Measurements from ENCODE around the gene TMEM44.

Gene TMEM44

DNA sequence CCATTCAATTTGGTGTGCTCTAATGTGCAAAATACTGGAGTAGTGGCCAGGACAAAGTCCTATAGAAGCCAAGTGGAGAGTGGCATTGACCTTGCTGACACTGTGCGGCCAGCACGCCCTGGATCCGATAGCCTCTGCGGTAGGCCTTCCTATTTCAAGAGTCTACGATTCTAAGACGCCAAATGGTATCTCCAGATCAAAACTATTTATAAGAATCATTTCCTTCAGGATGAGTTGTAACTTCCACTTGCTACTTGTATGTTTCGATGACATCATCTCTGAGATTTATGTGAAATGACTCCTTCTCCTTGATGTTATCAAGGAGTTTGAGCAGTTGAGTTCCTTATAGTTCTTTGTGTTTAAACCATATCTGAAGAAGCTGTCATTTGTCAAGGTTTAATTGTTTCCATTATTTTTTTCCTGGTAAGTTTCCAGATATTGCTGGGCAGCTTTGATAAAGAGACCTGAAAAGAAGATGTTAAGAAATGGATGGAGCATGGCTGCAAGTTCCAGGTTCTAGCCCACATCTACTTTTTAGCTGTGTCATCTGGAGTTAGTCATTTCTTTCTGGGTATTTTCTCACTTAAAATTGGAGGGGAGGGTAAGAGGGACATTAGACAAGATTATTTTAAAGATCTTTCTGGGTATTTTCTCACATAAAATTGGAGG is 71.8 kb downstream of the TMEM44 start:
- Histone ChIP-seq H3K9me3 (ENCODE audit: insufficient read depth, low read length) (no peaks in the 10 kb centered on the region), H4K20me1 (ENCODE audit: insufficient read depth, low read length) (no peaks in the 10 kb centered on the region), H3K4me3 (ENCODE audit: low read length) (no peak overlapping the region), H2AFZ (ENCODE audit: low read depth, low read length) (no peak overlapping the region), H3K4me1 (ENCODE audit: low read length) (0 out of 2 replicates have a peak, but pooled peaks cover 3% of the 10 kb centered on the region), H3K79me2 (ENCODE audit: low read length) (no peaks in the 10 kb centered on the region), H3K27me3 (ENCODE audit: low read depth, low read length) (peaks cover 27% of the 10 kb centered on the region), H3K4me2 (ENCODE audit: low read length) (no peak overlapping the region), H3K27ac (ENCODE audit: low read length) (no peak overlapping the region), H3K9ac (ENCODE audit: low read length) (no peak overlapping the region), H3K36me3 (replicated peaks; ENCODE audit: low read depth, low read length) (no peaks in the 10 kb centered on the region)
- TF ChIP-seq CTCF (IDR thresholded peaks at IDR 0.05; ENCODE audit: low read depth, low read length) = no peak
- no peak for TF ChIP-seq EZH2phosphoT487 (IDR thresholded peaks at IDR 0.05; ENCODE audit: low read depth)

- Histone ChIP-seq H3K27ac (ENCODE audit: low read length) (no peak overlapping the region), H3K4me2 (ENCODE audit: low read length) (no peak overlapping the region), H4K20me1 (ENCODE audit: insufficient read depth, low read length) (no peaks in the 10 kb centered on the region), H3K4me3 (ENCODE audit: low read length) (no peak overlapping the region), H2AFZ (ENCODE audit: low read depth, low read length) (no peak overlapping the region), H3K4me1 (ENCODE audit: low read length) (peaks cover 9% of the 10 kb centered on the region), H3K36me3 (replicated peaks; ENCODE audit: low read depth, low read length) (no peaks in the 10 kb centered on the region), H3K79me2 (ENCODE audit: low read length) (no peaks in the 10 kb centered on the region), H3K9me3 (ENCODE audit: insufficient read depth, low read length) (no peaks in the 10 kb centered on the region), H3K9ac (ENCODE audit: low read length) (no peak overlapping the region), H3K27me3 (ENCODE audit: low read depth, low read length) (peaks cover 18% of the 10 kb centered on the region)
- TF ChIP-seq EZH2phosphoT487 (IDR thresholded peaks at IDR 0.05; ENCODE audit: low read depth) (no peak), CTCF (IDR thresholded peaks at IDR 0.05; ENCODE audit: low read depth, low read length) (no peak)
These were observed 73.2 kb downstream of the TMEM44 start for GRCh38 chr3:194560047-194560446.

GRCh38 chr3:194559530-194559929 is 73.7 kb downstream of the TMEM44 start:
- H3K4me3 ChIP-seq (ENCODE audit: low read length) = no peak overlapping the region
- no peak for TF ChIP-seq CTCF (IDR thresholded peaks at IDR 0.05; ENCODE audit: low read depth, low read length)
- no peak for TF ChIP-seq EZH2phosphoT487 (IDR thresholded peaks at IDR 0.05; ENCODE audit: low read depth)
- no peaks in the 10 kb centered on the region for H3K36me3 ChIP-seq (replicated peaks; ENCODE audit: low read depth, low read length)
- H4K20me1 ChIP-seq (ENCODE audit: insufficient read depth, low read length) = no peaks in the 10 kb centered on the region
- H3K4me2 ChIP-seq (ENCODE audit: low read length) = no peak overlapping the region
- H3K4me1 ChIP-seq (ENCODE audit: low read length) = peaks cover 9% of the 10 kb centered on the region
- H3K9me3 ChIP-seq (ENCODE audit: insufficient read depth, low read length) = no peaks in the 10 kb centered on the region
- H3K27ac ChIP-seq (ENCODE audit: low read length) = no peak overlapping the region
- H3K9ac ChIP-seq (ENCODE audit: low read length) = no peak overlapping the region
- no peaks in the 10 kb centered on the region for H3K79me2 ChIP-seq (ENCODE audit: low read length)
- peaks cover 15% of the 10 kb centered on the region for H3K27me3 ChIP-seq (ENCODE audit: low read depth, low read length)
- H2AFZ ChIP-seq (ENCODE audit: low read depth, low read length) = no peak overlapping the region

GRCh38 chr3:194556086-194557056 is 76.8 kb downstream of the TMEM44 start:
- H3K27me3 ChIP-seq (ENCODE audit: low read depth, low read length) = no peaks in the 10 kb centered on the region
- no peaks in the 10 kb centered on the region for H4K20me1 ChIP-seq (ENCODE audit: insufficient read depth, low read length)
- peak overlapping the region; percentile 71 for H3K4me3 ChIP-seq (ENCODE audit: low read length)
- peaks cover 9% of the 10 kb centered on the region for H3K4me1 ChIP-seq (ENCODE audit: low read length)
- no peaks in the 10 kb centered on the region for H3K36me3 ChIP-seq (replicated peaks; ENCODE audit: low read depth, low read length)
- TF ChIP-seq EZH2phosphoT487 (IDR thresholded peaks at IDR 0.05; ENCODE audit: low read depth) (no peak), CTCF (IDR thresholded peaks at IDR 0.05; ENCODE audit: low read depth, low read length) (no peak)
- H3K4me2 ChIP-seq (ENCODE audit: low read length) = peak overlapping the region; percentile 77
- peak overlapping the region; percentile 50 for H3K9ac ChIP-seq (ENCODE audit: low read length)
- H3K79me2 ChIP-seq (ENCODE audit: low read length) = no peaks in the 10 kb centered on the region
- H3K27ac ChIP-seq (ENCODE audit: low read length) = 0 out of 2 replicates have a peak overlapping the region, but pooled peaks have one; percentile 0
- H2AFZ ChIP-seq (ENCODE audit: low read depth, low read length) = peak overlapping the region; percentile 84
- no peaks in the 10 kb centered on the region for H3K9me3 ChIP-seq (ENCODE audit: insufficient read depth, low read length)
